HG03439 (cell line): ENCODE results near the gene YAF2.
"Not testable (repeated sequence)": the region's sequence is repeated elsewhere in the genome, so short reads cannot be mapped to it uniquely, and the experiment has no call there.

ENCODE experiments used
- ATAC-seq: cut with Tn5 transposase; IDR thresholded peaks from one replicate; pipeline ENCODE4 v1.9.1; 2021; ENCODE audit warnings: mild to moderate bottlenecking, moderate library complexity; ENCODE audit not compliant: unreplicated experiment

The YAF2 gene

GRCh38 chr12:42199007-42199406, 39.0 kb downstream of the YAF2 start:
- no peak for ATAC-seq

GRCh38 chr12:42196723-42197603, 41.1 kb downstream of the YAF2 start:
- no peak for ATAC-seq

- no peak for ATAC-seq
These were observed 45.4 kb downstream of the YAF2 start for GRCh38 chr12:42192686-42193085.

GRCh38 chr12:42192258-42192657, 45.8 kb downstream of the YAF2 start:
- ATAC-seq, result no peak

- ATAC-seq, result no peak
These were observed 47.7 kb downstream of the YAF2 start for GRCh38 chr12:42190376-42190775.

GRCh38 chr12:42188275-42188674, 49.8 kb downstream of the YAF2 start:
- not testable (repeated sequence) for ATAC-seq

- ATAC-seq, result no peak
These were observed 50.2 kb downstream of the YAF2 start for GRCh38 chr12:42187799-42188198.

- no peak for ATAC-seq
These were observed 51.3 kb downstream of the YAF2 start for GRCh38 chr12:42186793-42187192.

- no peak for ATAC-seq
These were observed 55.7 kb downstream of the YAF2 start for GRCh38 chr12:42182394-42182793.

GRCh38 chr12:42180990-42181596, 57.0 kb downstream of the YAF2 start:
- ATAC-seq, result no peak

GRCh38 chr12:42178101-42178500, 59.9 kb downstream of the YAF2 start:
- no peak for ATAC-seq

GRCh38 chr12:42174978-42175377, 63.1 kb downstream of the YAF2 start:
- ATAC-seq, result no peak

- ATAC-seq, result no peak
These were observed 64.0 kb downstream of the YAF2 start for GRCh38 chr12:42173961-42174521.

GRCh38 chr12:42172441-42173210, 65.4 kb downstream of the YAF2 start:
- no peak for ATAC-seq

- no peak for ATAC-seq
These were observed 70.3 kb downstream of the YAF2 start for GRCh38 chr12:42167711-42168110.

- ATAC-seq, result no peak
These were observed 71.5 kb downstream of the YAF2 start for GRCh38 chr12:42166501-42166900.

- no peak for ATAC-seq
These were observed 74.1 kb downstream of the YAF2 start for GRCh38 chr12:42163913-42164312.

- no peak for ATAC-seq
These were observed 75.1 kb downstream of the YAF2 start for GRCh38 chr12:42162965-42163364.

- no peak for ATAC-seq
These were observed 75.9 kb downstream of the YAF2 start for GRCh38 chr12:42162193-42162592.

GRCh38 chr12:42161529-42161928, 76.5 kb downstream of the YAF2 start:
- no peak for ATAC-seq

- ATAC-seq, result no peak
These were observed 81.8 kb downstream of the YAF2 start for GRCh38 chr12:42156232-42156631.
